Measurements from ENCODE around the gene CCM2. TPM values are rescaled to one million over a fixed set of nuclear protein-coding genes. Genes with fewer than 3 reads are reported as not detected.
"Not testable (repeated sequence)": the region's sequence is repeated elsewhere in the genome, so short reads cannot be mapped to it uniquely, and the experiment has no call there.

CCM2 gene
- total RNA-seq, 1 donor from 2014 or later = 62.0 TPM

DNA sequence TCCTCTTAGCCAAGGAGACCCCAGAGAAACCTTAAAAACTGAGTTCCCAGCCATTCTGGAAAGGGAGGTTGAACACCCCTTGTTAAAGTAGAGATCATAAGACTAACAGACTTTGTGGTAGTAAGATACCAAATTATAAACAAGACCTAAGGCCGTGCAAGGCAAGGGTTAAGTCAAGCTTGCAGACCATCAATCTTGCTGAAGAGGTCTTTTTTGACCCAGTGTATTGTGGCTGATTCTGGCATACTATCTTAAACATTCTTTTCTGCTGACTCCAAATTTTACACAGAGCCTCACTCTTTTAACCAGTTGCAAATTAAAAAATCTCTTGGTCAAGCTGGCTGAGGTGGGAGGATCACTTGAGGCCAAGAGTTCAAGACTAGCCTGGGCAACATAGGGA lies 112.6 kb downstream of the CCM2 start:
- H3K4me2 ChIP-seq (ENCODE audit: low read length) = peak overlapping the region; percentile 85
- H2AFZ ChIP-seq (ENCODE audit: low read depth, low read length) = no peak overlapping the region
- TF ChIP-seq CTCF (IDR thresholded peaks at IDR 0.05; ENCODE audit: insufficient read depth, low read depth, low read length) (no peak), EZH2 (IDR thresholded peaks at IDR 0.05; ENCODE audit: insufficient read depth, low read length) (no peak)
- H3K36me3 ChIP-seq (ENCODE audit: insufficient read depth, low read length) = peaks cover 13% of the 10 kb centered on the region
- H3K9me3 ChIP-seq (ENCODE audit: insufficient read depth, low read depth, low read length) = no peaks in the 10 kb centered on the region
- peak overlapping the region; percentile 97 for H3K4me3 Mint-ChIP-seq (ENCODE audit: unreplicated experiment)
- H3K4me1 ChIP-seq (ENCODE audit: insufficient read depth, low read length) = peaks cover 11% of the 10 kb centered on the region
- peaks cover 14% of the 10 kb centered on the region for H3K27me3 ChIP-seq (ENCODE audit: insufficient read depth, low read length)
- H3K27me3 Mint-ChIP-seq (ENCODE audit: low read depth, unreplicated experiment) = peaks cover 26% of the 10 kb centered on the region
- peaks cover 18% of the 10 kb centered on the region for H4K20me1 ChIP-seq (ENCODE audit: insufficient read depth, low read length)
- peak; percentile 64 for DNase-seq (ENCODE audit: low read depth)
- H3K27ac Mint-ChIP-seq (ENCODE audit: unreplicated experiment) = peak overlapping the region; percentile 99
- no peak overlapping the region for H3K27ac ChIP-seq (ENCODE audit: low read depth, low read length)
- no peaks in the 10 kb centered on the region for H3K9me3 Mint-ChIP-seq (ENCODE audit: unreplicated experiment)
- peaks cover 14% of the 10 kb centered on the region for H3K4me1 Mint-ChIP-seq (ENCODE audit: low read depth, unreplicated experiment)
- H3K36me3 Mint-ChIP-seq (ENCODE audit: low read depth, unreplicated experiment) = no peaks in the 10 kb centered on the region
- H3K4me3 ChIP-seq (ENCODE audit: insufficient read depth, low read depth, low read length) = no peak overlapping the region
- H3K9ac ChIP-seq (ENCODE audit: low read length) = no peak overlapping the region
- H3K79me2 ChIP-seq (ENCODE audit: insufficient read depth, low read length) = peaks cover 39% of the 10 kb centered on the region
- FAIRE-seq = no peak

GRCh38 chr7:45114257-45114656 lies 114.3 kb downstream of the CCM2 start:
- not testable (repeated sequence) for H3K4me3 ChIP-seq (ENCODE audit: insufficient read depth, low read depth, low read length); H3K9me3 Mint-ChIP-seq (ENCODE audit: unreplicated experiment); H3K4me1 Mint-ChIP-seq (ENCODE audit: low read depth, unreplicated experiment); H3K36me3 Mint-ChIP-seq (ENCODE audit: low read depth, unreplicated experiment); H4K20me1 ChIP-seq (ENCODE audit: insufficient read depth, low read length); H3K27ac Mint-ChIP-seq (ENCODE audit: unreplicated experiment); H3K4me2 ChIP-seq (ENCODE audit: low read length); H3K27ac ChIP-seq (ENCODE audit: low read depth, low read length); H3K9me3 ChIP-seq (ENCODE audit: insufficient read depth, low read depth, low read length); H2AFZ ChIP-seq (ENCODE audit: low read depth, low read length); FAIRE-seq; H3K36me3 ChIP-seq (ENCODE audit: insufficient read depth, low read length); H3K4me3 Mint-ChIP-seq (ENCODE audit: unreplicated experiment); H3K4me1 ChIP-seq (ENCODE audit: insufficient read depth, low read length); DNase-seq (ENCODE audit: low read depth); H3K9ac ChIP-seq (ENCODE audit: low read length)
- peaks cover 31% of the 10 kb centered on the region for H3K27me3 Mint-ChIP-seq (ENCODE audit: low read depth, unreplicated experiment)
- Histone ChIP-seq H3K27me3 (ENCODE audit: insufficient read depth, low read length) (peaks cover 14% of the 10 kb centered on the region), H3K79me2 (ENCODE audit: insufficient read depth, low read length) (peaks cover 23% of the 10 kb centered on the region)

DNA sequence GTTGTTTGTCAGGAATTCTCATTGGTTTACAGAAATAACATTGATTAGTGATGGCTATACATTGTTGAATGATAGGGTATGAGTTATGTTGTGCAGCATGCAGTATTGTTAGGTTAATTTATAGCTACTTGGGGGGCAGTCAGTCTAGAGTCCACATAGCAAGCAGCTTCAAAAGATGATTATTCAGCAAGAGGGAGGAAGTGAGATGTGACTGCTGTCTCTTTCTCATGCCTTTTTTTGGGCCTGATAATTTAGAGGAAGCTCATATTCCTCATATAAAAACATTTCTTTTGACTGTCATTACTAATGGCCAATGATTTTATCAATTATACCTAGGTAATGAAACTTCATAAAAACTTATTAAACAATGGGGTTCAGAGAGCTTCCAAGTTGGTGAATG lies 114.9 kb downstream of the CCM2 start:
- H3K4me3 ChIP-seq (ENCODE audit: insufficient read depth, low read depth, low read length) = no peak overlapping the region
- H4K20me1 ChIP-seq (ENCODE audit: insufficient read depth, low read length) = no peaks in the 10 kb centered on the region
- H3K4me2 ChIP-seq (ENCODE audit: low read length) = no peak overlapping the region
- no peaks in the 10 kb centered on the region for H3K9me3 Mint-ChIP-seq (ENCODE audit: unreplicated experiment)
- FAIRE-seq (no peak), DNase-seq (ENCODE audit: low read depth) (no peak)
- peaks cover 14% of the 10 kb centered on the region for H3K27me3 ChIP-seq (ENCODE audit: insufficient read depth, low read length)
- H3K4me3 Mint-ChIP-seq (ENCODE audit: unreplicated experiment) = no peak overlapping the region
- no peaks in the 10 kb centered on the region for H3K9me3 ChIP-seq (ENCODE audit: insufficient read depth, low read depth, low read length)
- peaks cover 17% of the 10 kb centered on the region for H3K79me2 ChIP-seq (ENCODE audit: insufficient read depth, low read length)
- no peaks in the 10 kb centered on the region for H3K36me3 ChIP-seq (ENCODE audit: insufficient read depth, low read length)
- H3K27ac Mint-ChIP-seq (ENCODE audit: unreplicated experiment) = no peak overlapping the region
- no peak overlapping the region for H2AFZ ChIP-seq (ENCODE audit: low read depth, low read length)
- H3K9ac ChIP-seq (ENCODE audit: low read length) = no peak overlapping the region
- peaks cover 5% of the 10 kb centered on the region for H3K4me1 Mint-ChIP-seq (ENCODE audit: low read depth, unreplicated experiment)
- peaks cover 33% of the 10 kb centered on the region for H3K27me3 Mint-ChIP-seq (ENCODE audit: low read depth, unreplicated experiment)
- peaks cover 7% of the 10 kb centered on the region for H3K4me1 ChIP-seq (ENCODE audit: insufficient read depth, low read length)
- H3K27ac ChIP-seq (ENCODE audit: low read depth, low read length) = no peak overlapping the region
- no peak for TF ChIP-seq CTCF (IDR thresholded peaks at IDR 0.05; ENCODE audit: insufficient read depth, low read depth, low read length)
- no peak for TF ChIP-seq EZH2 (IDR thresholded peaks at IDR 0.05; ENCODE audit: insufficient read depth, low read length)
- H3K36me3 Mint-ChIP-seq (ENCODE audit: low read depth, unreplicated experiment) = no peaks in the 10 kb centered on the region

Measured in astrocyte (in vitro differentiated cells and primary cell).